Measurements from ENCODE around the gene HS3ST4. TPM values are rescaled to one million over a fixed set of nuclear protein-coding genes. Genes with fewer than 3 reads are reported as not detected.
"Not testable (repeated sequence)": the region's sequence is repeated elsewhere in the genome, so short reads cannot be mapped to it uniquely, and the experiment has no call there.

HS3ST4 gene
- total RNA-seq, 1 donor from 2014 or later: not detected

DNA sequence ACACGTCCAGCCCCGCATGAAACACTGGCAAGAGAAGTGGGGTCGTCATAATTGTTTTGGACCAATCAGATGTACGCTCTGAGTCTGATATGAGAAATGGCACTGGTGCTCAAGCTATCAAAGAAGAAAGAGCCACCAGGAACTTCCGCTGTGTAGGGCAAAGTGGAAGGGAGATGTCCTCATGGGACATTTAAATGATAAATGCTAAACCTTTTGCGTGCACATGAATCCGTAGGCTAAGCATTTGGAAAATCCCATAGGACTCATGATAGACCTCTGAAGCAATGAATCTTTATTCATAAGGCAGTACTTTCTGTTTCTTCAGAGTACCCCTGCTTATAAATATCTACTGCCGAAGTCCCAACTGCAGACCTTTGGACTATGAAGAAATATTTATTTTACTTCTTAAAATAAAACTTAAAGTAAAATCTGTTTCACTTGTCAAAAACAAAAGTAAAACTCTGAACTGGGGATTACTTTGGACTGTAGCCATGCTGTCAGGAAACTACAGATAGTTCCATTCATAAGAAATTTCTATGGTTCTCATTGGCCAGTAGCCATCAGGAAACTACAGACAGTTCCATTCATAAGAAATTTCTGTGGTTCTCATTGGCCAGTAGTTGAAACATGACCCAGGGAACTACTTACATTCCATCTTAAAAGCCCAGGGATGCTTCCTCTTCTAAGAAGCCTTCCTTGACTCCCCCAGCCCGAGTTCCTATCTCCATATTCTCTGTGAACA lies 335.1 kb downstream of the HS3ST4 start:
- no peak for DNase-seq (ENCODE audit: missing footprints)
- ATAC-seq: no peak
- intact Hi-C loops (cut with DNase I): loop anchor here (10.0 kb wide), 1 partner anchor 62 kb away; no protein-coding TSS in a partner anchor

DNA sequence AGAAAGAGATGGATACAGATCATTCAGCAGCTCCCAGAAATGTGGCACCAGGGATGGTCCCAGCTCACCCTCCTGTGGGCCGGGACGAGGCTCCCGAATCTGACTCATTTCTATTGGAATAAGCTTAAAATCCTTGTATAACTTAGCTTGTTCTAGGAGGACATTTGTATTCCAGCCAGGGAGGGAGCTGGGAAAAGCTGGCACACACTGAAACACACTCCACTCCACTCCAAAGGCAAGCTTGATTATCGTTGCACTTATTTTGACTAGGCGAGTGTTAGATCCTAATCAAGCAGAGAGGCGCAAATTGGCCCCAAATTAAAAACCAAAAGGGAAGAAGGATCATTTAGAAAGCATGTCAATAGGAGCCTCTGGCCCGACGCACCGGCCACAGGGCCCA lies 339.5 kb downstream of the HS3ST4 start:
- ATAC-seq (no peak), DNase-seq (ENCODE audit: missing footprints) (no peak)
- intact Hi-C loops (cut with DNase I): no loop called here

DNA sequence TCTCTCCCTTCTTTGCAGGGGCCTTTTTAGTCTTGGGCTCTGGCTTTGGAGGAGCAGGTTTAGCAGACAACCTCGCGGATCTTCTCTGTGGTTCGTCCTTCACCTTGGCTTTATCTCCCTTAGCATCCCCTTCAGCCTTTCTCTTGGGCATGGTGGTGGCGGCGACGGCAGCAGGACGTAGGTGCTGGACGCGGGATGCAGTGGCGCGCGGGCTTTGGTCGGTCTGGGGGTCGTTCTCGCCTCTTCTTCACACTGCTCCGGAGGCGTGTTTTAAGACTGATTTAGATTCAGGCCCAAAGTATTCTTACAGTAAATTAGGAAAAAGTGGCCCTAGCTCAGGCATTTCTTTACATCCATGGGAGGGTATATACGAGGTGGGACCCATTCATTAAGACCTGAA lies 340.9 kb downstream of the HS3ST4 start:
- DNase-seq (ENCODE audit: missing footprints); ATAC-seq; intact Hi-C loops (cut with DNase I): not testable (repeated sequence)

DNA sequence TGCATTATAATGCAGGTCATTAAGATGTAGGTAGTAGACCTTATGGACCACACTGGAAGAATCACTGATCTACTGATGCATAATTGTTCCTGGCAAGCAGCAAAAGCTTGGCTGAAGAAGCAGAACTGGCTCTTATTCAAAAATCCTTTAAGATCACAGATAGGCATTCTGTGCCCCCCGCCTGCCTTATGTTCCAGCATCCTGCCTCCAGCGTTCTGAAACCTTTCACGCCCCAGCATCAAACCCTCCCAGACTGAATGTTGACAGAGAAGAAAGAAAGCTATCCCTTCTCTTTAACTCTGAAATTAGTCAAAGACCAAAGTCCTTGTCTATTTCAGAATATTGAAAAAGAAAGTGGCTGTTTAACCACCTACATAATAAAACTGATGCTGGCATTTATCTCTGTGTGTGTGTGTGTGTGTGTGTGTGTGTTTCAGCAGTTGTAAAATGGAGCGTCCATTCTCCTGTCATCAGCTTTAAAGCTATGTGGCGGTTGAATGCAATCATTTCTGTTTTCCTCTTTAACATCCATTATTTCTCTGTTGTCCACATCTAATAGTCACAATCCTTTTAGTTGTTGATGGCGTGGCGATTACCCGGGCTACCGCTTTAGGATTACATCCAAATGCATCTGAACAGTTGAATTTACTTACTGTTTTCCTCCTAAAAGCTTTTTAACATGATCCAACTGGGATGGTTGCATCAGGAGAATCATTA lies 350.4 kb downstream of the HS3ST4 start:
- ATAC-seq (no peak), DNase-seq (ENCODE audit: missing footprints) (no peak)
- intact Hi-C loops (cut with DNase I): no loop called here

DNA sequence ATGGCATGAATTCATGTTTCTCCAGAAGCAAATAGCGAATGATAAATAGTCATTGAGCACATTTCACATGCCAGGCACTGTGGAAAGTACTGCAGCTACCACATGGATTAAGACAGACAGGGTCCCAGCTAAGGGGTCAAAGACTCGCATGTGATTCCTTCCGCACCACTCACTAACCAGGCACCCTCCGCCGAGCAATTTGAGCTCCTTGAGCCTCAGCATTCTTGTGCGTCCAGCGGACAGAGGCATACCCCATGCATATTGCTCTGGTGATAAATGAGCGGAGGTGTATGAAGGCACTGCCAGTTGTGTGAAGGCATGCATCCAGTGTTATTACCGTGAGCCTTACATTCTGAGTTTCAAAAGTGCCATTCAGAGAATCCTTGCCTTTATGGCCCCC lies 358.7 kb downstream of the HS3ST4 start:
- DNase-seq (ENCODE audit: missing footprints): no peak
- intact Hi-C loops (cut with DNase I): no loop called here
- ATAC-seq: no peak

DNA sequence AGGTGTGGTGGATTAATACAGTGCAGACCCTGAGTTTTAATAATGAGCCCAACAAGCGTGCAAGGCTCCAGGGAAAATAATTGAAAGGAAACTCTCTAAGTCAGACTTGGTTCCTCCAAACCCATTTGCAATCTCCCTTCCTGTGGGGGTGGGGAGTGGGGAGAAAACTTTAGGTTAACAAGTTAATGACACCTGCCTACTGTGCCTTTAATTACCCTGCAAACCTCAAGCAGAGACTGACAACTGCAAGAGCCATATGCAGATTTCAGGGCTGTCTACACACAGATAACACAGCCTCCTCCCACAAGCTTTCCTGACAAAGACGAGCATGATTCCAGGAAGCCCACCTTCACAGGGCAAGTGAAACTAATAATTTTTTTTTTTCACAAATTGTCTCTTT lies 359.3 kb downstream of the HS3ST4 start:
- intact Hi-C loops (cut with DNase I): no loop called here
- no peak for DNase-seq (ENCODE audit: missing footprints)
- no peak for ATAC-seq

DNA sequence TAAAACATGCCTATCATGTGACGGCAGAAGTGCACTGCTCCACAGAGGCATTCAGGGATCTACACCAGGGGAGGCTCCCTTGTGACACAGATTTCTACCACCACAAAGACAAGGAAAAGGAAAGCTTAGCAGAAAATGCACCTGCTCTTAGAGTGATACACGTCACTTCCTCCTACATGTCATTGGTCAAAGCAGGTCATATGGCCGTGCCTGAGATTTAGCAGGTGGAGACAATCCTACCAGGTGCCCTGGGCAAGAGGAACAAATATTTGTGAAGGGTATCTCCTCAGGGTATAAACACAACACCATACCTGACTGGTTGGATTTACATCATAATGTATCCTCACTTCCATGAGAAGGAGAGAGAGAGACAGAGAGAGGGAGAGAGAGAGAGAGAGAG lies 362.1 kb downstream of the HS3ST4 start:
- intact Hi-C loops (cut with DNase I): no loop called here

DNA sequence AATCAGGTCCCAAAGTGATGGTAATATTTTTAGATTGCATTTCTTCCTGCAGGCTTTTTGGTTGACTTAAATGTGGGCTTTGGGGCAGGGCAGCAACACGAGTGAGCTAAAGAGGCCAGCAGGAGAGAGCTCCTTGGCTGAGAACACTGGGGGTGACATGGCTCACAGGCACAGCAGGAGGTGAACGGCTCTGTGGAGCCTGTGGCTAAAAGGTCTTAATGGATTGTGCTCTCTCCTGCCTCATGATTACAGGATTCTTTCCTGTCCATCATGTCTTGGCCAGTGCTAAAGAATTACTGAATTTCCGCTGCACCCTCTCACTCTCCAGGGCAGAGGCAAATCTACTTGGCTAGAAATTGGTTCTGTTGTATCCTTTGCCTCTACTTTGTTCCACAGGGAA lies 366.6 kb downstream of the HS3ST4 start:
- ATAC-seq (no peak), DNase-seq (ENCODE audit: missing footprints) (no peak)
- intact Hi-C loops (cut with DNase I): no loop called here

More for the DNA sequence above, 362.1 kb downstream of the HS3ST4 start:
- ATAC-seq (no peak), DNase-seq (ENCODE audit: missing footprints) (no peak)

DNA sequence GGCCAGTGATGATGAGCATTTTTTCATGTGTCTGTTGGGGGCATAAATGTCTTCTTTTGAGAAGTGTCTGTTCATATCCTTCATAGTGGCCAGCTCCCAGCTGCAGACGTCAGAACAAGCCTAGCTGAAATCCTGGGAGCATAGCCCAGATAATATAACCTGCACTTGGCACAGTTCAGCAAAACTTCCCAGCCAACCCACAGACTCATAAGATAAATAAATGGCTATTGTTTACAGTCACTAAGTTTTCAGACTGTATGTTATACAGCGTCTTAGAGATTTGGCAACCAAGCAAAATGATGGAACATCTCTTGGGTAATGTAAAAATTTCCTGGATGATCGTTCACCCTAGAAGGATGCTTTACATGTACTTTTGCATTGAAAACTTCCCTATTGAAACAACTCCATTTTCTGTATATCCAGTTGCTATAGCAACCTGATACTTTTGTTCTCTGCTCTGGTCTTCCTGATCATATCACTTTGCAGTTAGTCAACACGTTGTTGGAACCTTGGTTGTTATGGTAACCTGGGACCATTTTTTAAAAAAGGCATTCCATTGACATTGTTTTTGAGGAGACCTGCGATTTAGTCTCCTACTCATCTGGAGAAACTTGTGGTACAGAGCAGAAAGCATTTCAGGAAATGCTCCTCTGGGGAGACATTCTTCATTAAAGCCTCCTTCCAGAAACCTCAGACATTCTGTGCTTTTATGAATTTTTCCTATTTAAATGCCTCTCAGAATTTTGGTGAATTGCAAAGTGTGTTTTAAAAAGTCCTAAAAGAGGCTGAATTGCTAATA lies 378.7 kb downstream of the HS3ST4 start:
- DNase-seq (ENCODE audit: missing footprints) (no peak), ATAC-seq (no peak)
- intact Hi-C loops (cut with DNase I): no loop called here

DNA sequence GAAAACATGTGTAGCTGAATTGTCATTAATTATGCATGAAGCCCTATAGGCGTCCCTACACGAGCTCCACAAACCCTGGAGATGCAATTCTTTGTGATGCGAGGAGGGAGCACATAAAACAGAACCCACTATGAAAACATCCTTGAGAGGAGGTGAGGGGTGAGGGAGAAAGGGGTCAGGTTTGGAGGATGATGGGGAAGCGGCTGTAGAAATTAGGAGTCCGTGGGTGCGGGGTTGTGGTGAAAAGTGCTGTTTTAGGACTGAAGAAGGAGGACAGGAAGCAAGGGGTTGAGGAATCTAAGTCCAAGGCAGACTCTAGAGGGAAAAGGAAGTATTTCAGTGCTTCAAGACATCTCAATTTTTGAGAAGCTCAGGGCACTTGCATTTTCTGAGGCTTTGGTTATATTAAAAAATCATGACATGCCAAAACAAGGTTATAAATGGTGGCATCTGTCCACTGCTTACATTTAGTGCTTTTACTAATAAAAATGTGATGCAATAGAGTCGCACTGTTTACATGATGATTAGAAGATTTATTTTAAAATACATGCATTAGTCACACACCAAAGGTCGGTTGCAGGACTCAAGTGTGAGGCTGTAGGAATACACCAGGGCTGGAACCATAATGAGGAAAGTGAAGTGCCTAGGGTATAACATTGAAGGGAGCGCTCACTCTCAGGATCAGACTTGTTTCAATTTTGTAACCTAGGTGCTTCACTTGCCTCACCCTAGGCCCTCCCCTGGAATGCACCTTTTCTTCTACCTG lies 379.5 kb downstream of the HS3ST4 start:
- no peak for ATAC-seq
- DNase-seq (ENCODE audit: missing footprints): no peak
- intact Hi-C loops (cut with DNase I): no loop called here

DNA sequence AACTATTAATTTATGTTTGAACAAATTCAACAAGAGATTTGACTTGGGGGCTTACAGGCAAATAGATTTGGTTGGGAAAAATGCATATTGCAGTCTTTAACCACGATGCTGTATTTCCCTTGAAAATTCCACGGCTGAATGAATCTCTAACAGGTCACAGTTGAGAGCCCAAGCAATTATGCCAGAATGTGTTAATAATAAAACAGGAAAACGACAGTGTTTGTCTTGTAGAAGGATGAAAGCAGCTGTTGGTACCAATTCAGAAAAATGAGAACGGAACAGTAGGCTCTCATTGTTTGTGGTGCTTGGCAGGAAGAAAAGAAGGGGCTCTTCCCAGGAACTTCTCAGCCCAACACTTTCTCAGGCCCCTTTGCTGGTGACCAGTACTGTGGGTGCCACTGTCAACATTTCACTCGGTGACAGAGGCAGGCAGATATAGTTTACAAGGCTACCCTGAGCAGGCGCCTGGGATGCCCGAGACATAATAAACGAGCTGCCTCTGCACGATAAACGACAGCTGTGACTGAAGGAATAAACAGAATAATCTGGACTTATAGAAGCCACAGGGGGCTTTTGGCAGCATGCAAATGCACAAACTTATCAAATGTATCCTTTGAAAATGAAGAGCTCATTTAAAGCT lies 387.1 kb downstream of the HS3ST4 start:
- no peak for ATAC-seq
- intact Hi-C loops (cut with DNase I): no loop called here

DNA sequence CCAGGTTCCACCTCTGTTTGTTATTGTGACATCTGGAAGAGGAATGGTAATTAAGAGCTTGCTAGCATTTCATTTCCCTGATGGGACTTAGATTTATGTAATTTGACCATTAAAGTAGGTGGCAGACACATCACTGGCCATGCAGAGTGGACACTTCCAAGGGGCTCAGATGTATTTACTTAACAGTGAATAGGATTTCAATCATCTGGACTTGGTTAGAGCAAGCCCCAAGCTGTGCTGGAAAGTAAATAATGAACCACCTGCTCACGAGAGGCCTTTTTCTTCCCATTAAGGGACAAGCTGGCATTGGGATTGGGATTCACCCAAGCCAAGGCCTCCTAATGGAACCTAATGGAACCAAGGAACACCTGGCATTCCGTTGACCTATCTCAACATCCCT lies 395.3 kb downstream of the HS3ST4 start:
- DNase-seq (ENCODE audit: missing footprints) (no peak), ATAC-seq (no peak)
- intact Hi-C loops (cut with DNase I): no loop called here

More for the DNA sequence above, 387.1 kb downstream of the HS3ST4 start:
- DNase-seq (ENCODE audit: missing footprints): no peak

DNA sequence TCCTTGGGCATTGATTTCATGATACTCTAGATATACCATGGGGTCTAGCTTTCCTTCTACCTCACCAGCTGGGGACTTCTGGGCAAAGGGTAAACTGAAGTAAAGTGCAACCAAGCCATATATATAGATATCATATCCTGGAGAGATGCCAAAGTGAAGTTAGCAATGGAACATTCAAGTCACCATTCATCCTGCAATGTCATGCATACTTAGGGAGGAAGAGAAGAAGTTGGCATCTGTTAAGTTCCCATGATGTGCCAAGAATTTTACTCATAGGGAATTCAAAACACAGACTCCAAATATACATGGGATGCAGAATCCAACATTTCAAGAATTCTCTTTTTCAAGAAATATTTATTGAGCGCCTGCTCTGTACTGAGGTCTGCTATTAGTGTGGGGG lies 399.8 kb downstream of the HS3ST4 start:
- DNase-seq (ENCODE audit: missing footprints) (no peak), ATAC-seq (no peak)
- intact Hi-C loops (cut with DNase I): no loop called here

DNA sequence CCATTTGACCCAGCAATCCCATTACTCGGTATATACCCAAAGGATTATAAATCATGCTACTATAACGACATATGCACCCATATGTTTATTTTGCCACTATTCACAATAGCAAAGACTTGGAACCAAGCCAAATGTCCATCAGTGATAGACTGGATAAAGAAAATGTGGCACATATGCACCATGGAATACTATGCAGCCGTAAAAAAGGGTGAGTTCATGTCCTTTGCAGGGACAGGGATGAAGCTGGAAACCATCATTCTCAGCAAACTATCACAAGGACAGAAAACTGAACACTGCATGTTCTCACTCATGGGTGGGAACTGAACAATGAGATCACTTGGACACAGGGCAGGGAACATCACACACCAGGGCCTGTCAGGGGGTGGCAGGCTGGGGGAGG lies 406.4 kb downstream of the HS3ST4 start:
- DNase-seq (ENCODE audit: missing footprints); intact Hi-C loops (cut with DNase I); ATAC-seq: not testable (repeated sequence)

DNA sequence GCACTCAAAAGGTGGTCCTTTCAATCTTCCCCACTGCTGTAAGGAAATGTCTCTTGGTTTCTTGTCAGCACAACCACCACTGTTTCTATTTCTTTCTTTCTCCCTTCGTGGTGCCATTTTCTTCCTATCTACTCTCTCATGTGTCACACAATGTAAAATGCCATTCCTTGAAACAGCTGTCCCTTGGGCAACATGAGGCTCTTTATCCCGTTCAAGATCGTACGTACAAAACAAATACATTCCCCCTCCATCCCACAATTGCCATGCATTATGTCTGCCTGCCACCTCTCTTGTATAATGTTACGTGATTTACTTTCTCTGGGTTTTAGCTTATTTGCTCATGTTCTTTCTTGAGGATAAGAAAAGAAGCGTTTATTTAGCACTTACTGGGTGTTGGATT lies 410.6 kb downstream of the HS3ST4 start:
- no peak for DNase-seq (ENCODE audit: missing footprints)
- ATAC-seq: no peak
- intact Hi-C loops (cut with DNase I): no loop called here

DNA sequence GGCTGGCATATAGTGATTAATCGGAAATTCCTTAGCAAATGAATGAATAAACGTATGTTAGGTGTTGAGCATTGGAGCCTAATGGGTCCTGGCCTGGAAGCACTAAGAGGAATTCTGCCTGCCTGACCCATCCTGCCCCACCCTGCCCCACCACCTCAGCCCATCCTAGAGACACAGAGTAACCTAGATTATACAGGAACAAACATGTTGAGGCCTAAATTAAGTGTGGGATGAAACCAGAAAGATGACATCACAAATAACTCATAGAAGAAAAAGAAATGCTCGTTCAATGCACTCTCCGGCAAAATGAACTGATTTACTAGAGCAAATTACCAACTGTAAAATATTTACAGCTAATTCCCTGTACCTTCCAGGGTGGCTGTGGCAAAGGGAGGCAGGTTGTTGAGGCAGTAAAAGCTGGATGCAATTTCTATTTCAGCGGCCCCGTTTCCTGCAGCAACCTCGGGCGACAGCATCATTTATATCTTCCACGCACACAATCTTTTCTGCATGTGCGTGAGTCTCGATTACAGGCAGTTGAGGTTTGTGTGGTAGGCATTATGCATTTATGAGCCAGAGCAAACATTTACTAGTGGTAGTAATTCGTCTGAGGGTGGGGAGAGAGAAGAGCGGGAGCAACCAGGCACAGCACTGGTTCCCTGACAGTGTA lies 417.2 kb downstream of the HS3ST4 start:
- intact Hi-C loops (cut with DNase I): no loop called here
- DNase-seq (ENCODE audit: missing footprints): no peak
- no peak for ATAC-seq

DNA sequence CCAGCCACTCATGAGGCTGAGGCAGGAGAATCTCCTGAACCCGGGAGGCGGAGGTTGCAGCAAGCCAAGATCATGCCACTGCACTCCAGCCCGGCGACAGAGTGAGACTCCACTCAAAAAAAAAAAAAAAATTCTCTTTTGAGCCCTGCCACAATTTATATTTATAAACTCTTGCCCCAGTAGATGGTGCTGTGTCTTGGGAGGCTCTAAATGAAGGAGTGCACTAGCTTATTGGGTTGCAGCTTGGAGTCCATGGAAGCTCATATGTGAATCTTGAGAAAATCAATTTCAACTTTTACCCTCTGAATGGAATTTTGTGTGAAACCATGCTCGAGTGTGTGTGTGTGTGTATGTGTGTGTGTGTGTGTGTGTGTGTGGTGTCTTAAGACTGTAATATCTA lies 420.1 kb downstream of the HS3ST4 start:
- intact Hi-C loops (cut with DNase I): no loop called here
- ATAC-seq (no peak), DNase-seq (ENCODE audit: missing footprints) (no peak)

DNA sequence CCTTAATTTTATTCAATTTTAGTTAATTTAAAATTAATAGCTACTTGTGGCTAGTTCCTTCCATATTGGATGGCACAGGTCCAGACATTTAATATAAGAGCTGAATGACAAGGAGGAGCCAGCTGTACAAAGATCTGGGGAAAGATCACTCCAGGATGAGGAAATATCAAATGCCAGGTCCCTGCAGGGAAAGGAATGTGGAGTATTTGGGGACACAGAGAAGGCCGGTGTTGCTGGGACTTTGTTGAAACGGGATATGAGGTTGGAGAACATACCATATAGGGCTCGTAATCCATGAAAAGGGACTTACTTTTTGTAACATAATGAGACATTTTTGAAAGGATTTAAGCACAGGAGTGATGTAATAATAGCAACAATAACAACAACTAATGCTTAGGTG lies 426.8 kb downstream of the HS3ST4 start:
- intact Hi-C loops (cut with DNase I): no loop called here

More for the DNA sequence above, 426.8 kb downstream of the HS3ST4 start:
- ATAC-seq (no peak), DNase-seq (ENCODE audit: missing footprints) (no peak)

Measured in Right ventricle myocardium inferior (tissue), 1 donor.